Measurements from ENCODE around the gene FZD8. TPM values are rescaled to one million over a fixed set of nuclear protein-coding genes. Genes with fewer than 3 reads are reported as not detected.

Gene FZD8
- polyA plus RNA-seq, 2 of the 4 experiments (the other 2 are of a cell fraction), result 4.4 to 13.4 TPM

- no peak for TF ChIP-seq MAZ (IDR thresholded peaks at IDR 0.05; ENCODE audit: borderline replicate concordance, low read depth, low read length)
- no peak for TF ChIP-seq CEBPB (IDR thresholded peaks at IDR 0.05)
- no peak for TF ChIP-seq HMGXB4 (CRISPR knock-in tag; IDR thresholded peaks at IDR 0.05; ENCODE audit: borderline replicate concordance)
- no peak for TF ChIP-seq HEYL (CRISPR knock-in tag; IDR thresholded peaks at IDR 0.05)
- no peak for TF ChIP-seq RARB (CRISPR knock-in tag; IDR thresholded peaks at IDR 0.05)
- no peak for TF ChIP-seq EP300 (IDR thresholded peaks at IDR 0.05)
- no peak for TF ChIP-seq RAD21 (conservative IDR thresholded peaks at IDR 0.05 in 1 of 2, IDR thresholded peaks at IDR 0.05 in 1 of 2)
- no peak for TF ChIP-seq EHMT2 (IDR thresholded peaks at IDR 0.05; ENCODE audit: low read depth)
These were observed 441 bp downstream of the FZD8 start (continued) for GRCh38 chr10:35641676-35642034.

GRCh38 chr10:35640951-35641675, 983 bp downstream of the FZD8 start:
- Histone ChIP-seq H3K4me1 (peaks cover 30% of the 10 kb centered on the region), H3K4me3 (peak overlapping the region; percentile 70), H3K9me3 (no peaks in the 10 kb centered on the region), H3K4me2 (peak overlapping the region; percentile 99), H3K27ac (peak overlapping the region; percentile 83 to 95)
- ChIA-PET POLR2A (interaction anchor here (1.3 kb wide), 1 partner anchor 1084 kb away, joined by 4 read pairs; no protein-coding TSS in a partner anchor), CTCF (interaction anchor here (0.6 to 10.4 kb wide), 10 partner anchors 10 to 1139 kb away, joined by 3 to 105 read pairs (median 4); no protein-coding TSS in a partner anchor)
- WGBS (ENCODE audit: missing lambda C conversion rate), result 0% methylated on average over 16 of the region's 72 CpGs
- peak; percentile 44 to 55 for ATAC-seq
- TF ChIP-seq CEBPB (IDR thresholded peaks at IDR 0.05) (no peak), MAX (IDR thresholded peaks at IDR 0.05) (peak; percentile 95), CHD4 (IDR thresholded peaks at IDR 0.05; ENCODE audit: borderline replicate concordance) (no peak), JUN (IDR thresholded peaks at IDR 0.05) (peak in 1 of 2 experiments; percentile 61; a peak in 2 of 5 replicates), HDAC2 (IDR thresholded peaks at IDR 0.05) (peak; percentile 36; the same call in 1 of the 2 replicates), ELK1 (IDR thresholded peaks at IDR 0.05; ENCODE audit: low read depth, low read length) (no peak), HMGXB4 (CRISPR knock-in tag; IDR thresholded peaks at IDR 0.05; ENCODE audit: borderline replicate concordance) (no peak), EHF (CRISPR knock-in tag; IDR thresholded peaks at IDR 0.05) (no peak), EHMT2 (IDR thresholded peaks at IDR 0.05; ENCODE audit: low read depth) (no peak), ZNF302 (CRISPR knock-in tag; IDR thresholded peaks at IDR 0.05) (no peak), EP300 (IDR thresholded peaks at IDR 0.05) (no peak), BHLHE40 (IDR thresholded peaks at IDR 0.05; ENCODE audit: low read depth, low read length) (no peak), POLR2AphosphoS2 (conservative IDR thresholded peaks at IDR 0.05; ENCODE audit: low read length) (no peak), SREBF2 (IDR thresholded peaks at IDR 0.05) (no peak), RFX5 (IDR thresholded peaks at IDR 0.05) (no peak), POLR2A (IDR thresholded peaks at IDR 0.05; ENCODE audit: low read length) (peak; percentile 39; the same call in 1 of the 2 replicates), RNF2 (IDR thresholded peaks at IDR 0.05; ENCODE audit: borderline replicate concordance, low read depth) (peak; percentile 75; the same call in 1 of the 2 replicates), E2F6 (IDR thresholded peaks at IDR 0.05; ENCODE audit: borderline replicate concordance, low read depth) (peak; percentile 81)
- peak; percentile 50 to 90 for DNase-seq (ENCODE audit: low read depth in 1 of 2, low spot score in 1 of 2)
- no peak for FAIRE-seq

All from A549 (cell line).